Activated CD4-positive, alpha-beta T cell treated with anti-CD3 and anti-CD28 coated beads for 48 hours (primary cell): ENCODE measurements around the gene SLC37A1.
"Not testable (repeated sequence)": the region's sequence is repeated elsewhere in the genome, so short reads cannot be mapped to it uniquely, and the experiment has no call there.

ENCODE experiments used
- DNase-seq: peaks from one replicate; pipeline ENCODE4 v3.0.0-alpha.2; 2020

SLC37A1 gene

GRCh38 chr21:42513151-42513984, at the start of gene SLC37A1:
SLC37A1 (plus strand) TSS chr21:42513852; CDS start chr21:42518455, 4,603 bp downstream.
- DNase-seq, result peak; percentile 45

DNA sequence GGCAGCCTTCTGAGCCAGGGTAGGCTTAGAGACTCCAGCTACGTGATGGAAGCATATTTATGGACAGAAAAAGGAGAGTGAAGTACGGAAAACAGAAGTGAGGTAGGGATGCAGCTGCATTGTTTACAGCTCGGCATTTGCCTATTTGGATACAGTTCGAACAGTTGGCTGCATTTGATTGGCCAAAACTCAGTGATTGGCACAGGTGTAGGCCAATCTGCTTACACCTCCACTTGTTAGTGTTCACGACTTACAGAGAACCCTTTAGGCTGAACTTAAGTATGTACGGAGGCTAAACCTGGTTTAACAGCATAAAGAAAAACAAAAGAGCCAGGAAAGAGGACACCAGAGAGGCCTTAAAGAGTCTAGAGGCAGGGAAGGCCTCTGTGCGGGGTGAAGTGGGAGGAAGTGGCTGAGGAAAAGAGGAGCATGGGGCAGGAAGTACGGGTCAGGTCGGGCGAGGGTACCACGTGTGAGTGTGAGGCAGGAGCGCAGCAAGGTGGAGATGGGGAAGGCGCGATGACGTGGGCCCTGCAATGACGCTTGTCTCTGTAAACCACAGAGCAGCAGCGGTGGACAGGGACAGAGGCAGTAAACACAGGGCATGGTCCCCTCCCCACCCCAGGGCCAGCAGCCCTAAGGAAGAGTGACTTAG, 49.7 kb upstream of the SLC37A1 start:
- peak; percentile 78 for DNase-seq

GRCh38 chr21:42465008-42465802, 48.4 kb upstream of the SLC37A1 start:
- no peak for DNase-seq

DNA sequence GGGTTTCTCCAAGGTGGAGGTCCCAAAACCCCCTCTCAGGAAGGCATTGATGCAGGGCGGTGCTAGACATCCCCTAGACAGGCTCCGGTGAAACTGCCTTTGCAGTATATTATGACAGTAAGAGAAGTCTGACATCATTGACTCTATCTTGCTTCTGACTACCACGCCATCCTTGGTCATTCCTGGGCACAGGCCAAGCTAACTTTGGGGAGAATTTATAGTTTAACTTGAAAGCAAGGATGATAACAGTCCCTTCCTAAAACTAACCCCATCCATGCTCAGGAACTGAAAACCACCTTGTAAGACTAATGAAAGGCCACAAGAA, 47.9 kb upstream of the SLC37A1 start:
- DNase-seq, result no peak

DNA sequence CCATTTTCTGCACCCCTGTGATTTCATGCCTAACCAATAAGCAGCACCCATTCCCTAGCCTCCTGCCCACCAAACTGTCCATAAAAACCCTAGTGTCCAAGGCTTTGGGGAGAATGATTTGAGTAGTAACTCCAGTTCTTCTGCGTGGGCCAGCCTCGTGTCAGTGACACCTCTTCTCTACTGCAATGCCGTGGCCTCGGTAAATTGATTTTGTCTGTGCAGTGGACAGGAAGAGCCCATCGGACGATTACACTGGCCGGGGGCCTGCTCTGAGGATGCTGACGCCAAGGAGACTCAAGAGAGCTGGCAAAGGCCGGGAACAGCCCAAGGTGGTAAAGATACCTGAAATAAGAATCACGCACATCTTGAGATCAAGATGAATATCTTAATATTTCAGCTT, 47.0 kb upstream of the SLC37A1 start:
- DNase-seq, result no peak

DNA sequence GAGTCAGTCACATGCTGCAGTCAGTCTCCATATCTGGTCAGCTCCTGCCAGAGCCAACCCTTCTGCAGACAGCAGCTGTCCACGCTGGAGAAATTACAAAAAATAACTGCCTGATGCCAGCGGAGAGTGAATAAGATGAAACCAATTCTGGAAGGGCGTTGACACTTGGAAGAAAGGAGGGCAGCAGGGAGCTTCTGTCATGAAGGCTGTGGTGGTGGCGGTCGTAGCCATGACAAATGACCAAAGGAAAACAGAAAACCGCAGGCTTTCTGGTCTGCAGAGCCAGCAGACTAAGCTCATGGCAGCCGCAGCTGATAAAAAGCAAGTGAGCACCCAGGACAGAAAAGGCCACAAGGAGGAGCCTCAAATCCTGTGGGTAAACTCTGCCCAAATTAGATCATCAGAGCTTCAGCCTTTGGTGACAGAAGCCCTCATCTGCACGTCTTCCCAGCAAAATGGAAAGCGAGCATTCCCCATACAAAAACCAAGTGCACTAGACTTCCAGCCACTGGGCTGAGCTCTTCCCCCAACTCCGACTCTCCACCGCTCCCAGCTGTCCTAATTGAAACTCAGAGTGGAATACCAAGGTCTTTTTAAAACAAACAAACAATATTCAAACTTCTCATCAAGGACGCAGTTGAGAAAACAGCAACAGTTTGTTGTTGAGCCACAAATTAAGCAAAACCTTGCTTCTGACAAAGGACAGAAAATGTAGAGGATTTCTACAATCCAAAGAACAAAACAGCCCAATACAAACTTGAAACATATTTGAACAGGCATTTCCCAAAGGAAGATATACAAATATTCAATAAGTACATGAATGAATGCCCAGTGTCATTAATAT, 46.3 kb upstream of the SLC37A1 start:
- DNase-seq, result no peak

DNA sequence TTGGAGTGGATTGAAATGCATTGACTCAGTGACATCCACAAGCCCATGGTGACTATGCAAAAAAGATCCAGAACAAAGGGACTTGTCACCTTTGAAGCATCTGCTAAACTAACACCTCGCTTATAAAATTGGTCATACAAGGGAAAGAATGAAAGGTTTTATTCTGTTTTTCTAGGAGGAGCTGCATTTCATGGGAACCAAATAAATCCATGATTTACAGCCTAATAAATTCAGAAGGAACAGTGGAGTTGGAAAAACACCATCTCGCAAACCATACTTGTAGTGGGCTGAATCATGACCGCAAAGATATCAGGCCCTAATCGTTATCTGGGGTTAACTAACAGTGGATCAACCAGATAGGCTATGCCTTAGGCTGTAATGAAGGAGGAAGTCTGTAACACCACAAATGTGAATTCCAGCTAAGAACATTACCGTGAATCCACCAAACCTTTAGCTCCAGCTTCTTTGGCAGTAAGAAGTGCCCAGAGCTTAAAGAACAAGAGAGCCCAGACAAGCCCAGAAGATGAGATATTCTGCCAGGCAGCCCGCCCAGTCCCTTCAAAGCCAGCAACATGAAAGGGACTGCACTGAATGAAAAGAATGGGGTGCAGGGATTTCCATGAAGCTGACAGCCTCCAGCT, 45.0 kb upstream of the SLC37A1 start:
- DNase-seq, result no peak

DNA sequence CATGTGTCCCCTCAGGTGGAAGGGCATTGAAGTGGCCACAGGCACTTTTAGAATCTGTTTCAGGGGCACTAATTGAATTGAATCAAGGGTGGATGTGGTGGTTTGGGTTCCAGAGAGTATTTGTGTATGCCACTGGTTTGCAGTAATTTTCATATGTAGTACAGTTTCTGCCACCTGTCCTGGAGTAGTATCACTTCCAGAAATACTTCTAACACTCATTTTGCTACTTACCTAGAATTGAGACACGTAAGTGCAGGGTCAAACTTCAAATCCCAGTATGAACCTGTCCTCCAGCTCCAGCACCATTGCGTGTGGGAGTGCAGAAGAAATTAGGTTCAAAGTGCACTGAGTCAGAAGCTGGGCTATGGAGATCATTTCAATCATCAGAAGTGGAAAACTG, 44.4 kb upstream of the SLC37A1 start:
- DNase-seq, result no peak

- DNase-seq, result not testable (repeated sequence)
Observed at GRCh38 chr21:42469726-42470125, 43.9 kb upstream of the SLC37A1 start.

DNA sequence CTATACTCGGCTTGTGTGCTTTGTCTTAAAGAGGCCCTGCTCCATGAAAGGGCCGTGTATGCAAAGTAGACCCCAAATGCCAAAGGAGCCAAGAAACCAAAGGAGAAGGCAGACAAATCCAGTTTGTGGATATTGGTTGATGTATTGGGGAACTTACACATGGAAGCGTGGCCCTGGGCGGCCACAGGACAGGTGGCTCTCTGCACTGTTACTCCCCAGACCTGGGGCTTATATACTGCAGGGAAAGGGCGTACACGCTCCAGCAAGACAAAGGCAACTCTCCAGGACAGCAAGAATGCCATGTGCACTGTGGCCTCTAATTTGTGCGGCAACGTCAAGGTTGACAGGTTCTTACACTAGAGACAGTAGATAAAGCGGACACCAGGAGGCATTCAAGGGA, 42.4 kb upstream of the SLC37A1 start:
- no peak for DNase-seq

DNA sequence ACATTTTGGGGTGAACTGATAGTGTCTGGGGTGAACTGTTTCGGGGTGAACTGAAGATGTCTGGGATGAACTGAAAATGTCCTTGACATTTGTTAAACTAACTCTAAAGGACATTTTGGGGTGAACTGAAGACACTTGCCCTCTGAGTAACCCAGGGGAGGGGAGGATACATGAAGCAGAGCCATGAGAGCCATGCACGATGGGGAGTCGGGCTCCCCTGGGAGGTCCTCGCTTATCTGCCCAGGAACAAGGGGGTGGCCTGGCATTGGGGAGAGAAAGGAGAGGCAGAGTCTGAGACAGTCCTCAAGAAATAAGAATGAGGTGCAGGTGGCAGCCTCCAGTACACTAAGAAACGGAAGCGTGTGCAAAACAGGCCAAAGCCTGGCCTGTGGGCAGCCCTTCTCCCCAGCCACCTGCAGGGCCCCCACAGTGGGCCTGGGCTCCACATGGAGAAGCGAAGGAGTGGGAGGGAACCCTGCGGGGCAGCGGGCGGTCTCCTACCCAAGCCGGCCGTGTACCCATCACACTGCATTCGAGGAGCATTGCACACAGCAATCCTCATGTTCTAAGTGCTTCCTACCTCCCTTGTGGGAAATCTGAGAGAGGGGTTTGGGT, 41.8 kb upstream of the SLC37A1 start:
- DNase-seq, result no peak

GRCh38 chr21:42472521-42472920, 41.1 kb upstream of the SLC37A1 start:
- no peak for DNase-seq

DNA sequence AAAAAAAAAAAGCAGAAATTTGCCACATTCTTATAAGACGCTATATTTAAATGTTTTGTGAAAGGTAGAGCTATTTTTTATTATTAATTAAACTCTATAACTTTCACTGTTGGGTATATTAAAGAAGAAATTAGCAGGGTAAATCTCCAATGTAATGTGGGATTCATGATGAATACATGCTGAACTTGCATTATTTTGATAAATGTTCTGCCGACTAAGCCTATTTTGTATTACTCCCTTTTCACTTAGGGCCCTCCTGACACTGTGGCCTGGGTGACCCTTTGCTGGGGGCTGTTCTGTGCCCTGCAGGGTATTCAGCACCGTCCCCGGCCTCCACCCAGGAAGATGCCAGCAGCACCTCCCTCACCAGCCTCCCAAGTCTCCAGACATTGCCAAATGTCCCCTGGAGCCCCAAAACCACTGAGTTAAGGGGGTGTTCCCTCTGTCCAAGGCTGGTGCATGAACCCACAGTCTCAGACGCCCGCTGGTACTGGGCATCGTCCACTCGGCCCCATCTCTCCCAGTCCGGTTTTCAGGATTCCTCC, 40.1 kb upstream of the SLC37A1 start:
- no peak for DNase-seq

- no peak for DNase-seq
Observed at GRCh38 chr21:42474043-42474831, 39.4 kb upstream of the SLC37A1 start.

DNA sequence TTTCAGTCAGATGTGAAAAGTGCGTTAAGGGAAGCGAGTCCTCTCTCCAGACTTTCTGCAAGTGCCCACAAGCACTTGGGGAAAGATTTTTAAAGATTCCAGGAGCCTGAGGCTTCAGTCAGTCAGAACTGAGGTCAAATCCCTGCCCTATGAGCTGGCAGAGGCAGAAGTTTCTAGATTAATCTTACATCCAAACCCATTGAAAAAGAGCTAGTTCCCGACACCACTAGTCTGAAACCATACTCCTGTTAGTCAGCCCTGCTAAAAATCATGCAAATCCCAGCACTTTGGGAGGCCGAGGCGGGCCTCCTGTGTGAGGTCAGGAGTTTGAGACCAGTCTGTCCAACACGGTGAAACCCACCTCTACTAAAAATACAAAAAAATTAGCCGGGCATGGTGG, 38.6 kb upstream of the SLC37A1 start:
- DNase-seq, result no peak

DNA sequence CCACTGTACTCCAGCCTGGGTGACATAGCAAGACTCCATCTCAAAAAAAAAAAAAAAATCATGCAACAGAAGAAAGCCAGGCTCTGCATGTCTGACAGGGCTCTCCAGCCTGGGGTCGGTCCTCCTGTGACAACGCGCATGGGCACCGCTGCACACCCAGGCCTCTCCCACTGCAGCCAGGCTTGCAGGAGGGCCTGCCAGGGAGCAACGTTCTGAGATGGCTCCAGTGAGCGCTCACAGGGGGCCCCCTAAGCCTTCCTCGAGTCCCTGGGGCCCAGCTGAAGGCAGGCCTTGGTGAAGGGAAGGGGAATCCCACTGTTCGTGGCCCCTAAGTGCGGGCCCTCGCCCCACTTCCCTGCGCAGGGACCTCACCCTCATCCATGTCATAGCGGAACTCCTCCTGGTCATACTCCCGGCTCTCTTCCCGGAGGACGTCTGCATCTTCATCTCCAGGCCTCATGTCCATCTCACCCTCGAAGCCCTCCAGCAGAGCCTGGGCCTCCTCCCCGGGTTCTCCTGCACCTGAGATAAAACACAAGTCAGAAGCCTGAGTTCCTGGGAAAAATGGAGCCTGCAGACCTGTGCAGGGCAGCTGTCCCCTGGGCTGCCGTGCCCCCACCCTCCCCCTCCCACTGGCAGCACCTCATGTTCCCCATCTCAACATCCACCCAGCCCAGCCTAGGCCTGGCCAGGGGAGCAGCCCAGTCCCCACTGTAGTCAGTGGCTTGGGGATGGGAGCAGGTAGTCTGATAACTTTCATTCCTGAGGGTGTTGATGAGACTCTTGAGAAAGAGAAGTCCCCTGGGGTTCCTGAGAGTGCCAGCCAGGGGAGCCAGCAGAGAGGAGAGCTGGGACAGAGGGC, 37.9 kb upstream of the SLC37A1 start:
- DNase-seq, result no peak

DNA sequence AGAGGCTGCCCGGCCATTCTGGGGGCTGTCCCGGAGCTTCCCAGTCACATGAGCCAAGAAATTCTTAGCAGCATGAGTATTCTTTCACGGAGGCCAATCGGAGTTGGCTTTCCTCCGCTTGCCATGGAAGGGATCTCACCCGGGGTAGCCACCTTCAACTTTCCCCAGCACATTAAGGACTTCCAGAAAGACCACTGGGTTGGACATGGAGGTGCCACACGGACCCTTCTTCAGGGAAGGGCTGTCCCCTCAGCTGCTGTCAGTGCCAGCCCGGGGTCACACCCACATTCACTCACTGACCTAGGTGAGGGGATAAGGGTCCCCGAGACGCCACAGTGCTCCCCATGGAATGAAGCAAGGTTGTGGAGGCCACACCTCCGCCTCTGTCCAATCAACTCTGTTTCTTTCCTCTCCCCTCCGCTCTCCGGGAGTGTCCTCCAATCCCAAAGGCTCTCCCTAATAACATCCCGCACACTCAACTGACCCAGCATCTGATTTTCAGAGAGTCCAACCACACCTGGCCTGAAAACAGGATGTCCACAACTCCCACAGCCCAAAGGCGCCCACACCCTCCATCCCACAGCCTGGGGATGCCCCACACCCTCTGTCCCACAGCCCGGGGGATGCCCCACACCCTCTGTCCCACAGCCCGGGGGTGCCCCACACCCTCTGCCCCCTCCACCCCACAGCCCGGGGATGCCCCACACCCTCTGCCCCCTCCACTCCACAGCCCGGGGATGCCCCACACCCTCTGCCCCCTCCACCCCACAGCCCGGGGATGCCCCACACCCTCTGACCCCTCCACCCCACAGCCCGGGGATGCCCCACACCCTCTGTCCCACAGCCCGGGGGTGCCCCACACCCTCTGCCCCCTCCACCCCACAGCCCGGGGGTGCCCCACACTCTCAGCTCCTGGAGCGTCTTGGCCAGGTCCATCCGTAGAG, 37.0 kb upstream of the SLC37A1 start:
- no peak for DNase-seq

- no peak for DNase-seq
Observed at GRCh38 chr21:42478504-42478903, 35.1 kb upstream of the SLC37A1 start.

- DNase-seq, result no peak
Observed at GRCh38 chr21:42479582-42479981, 34.1 kb upstream of the SLC37A1 start.
